Pancreas (tissue), 10 donors: ENCODE measurements around the gene ZNF684. TPM values are rescaled to one million over a fixed set of nuclear protein-coding genes. Genes with fewer than 3 reads are reported as not detected.
"Not testable (repeated sequence)": the region's sequence is repeated elsewhere in the genome, so short reads cannot be mapped to it uniquely, and the experiment has no call there.

Experiments used
- ATAC-seq, 4 donors: fragments of 200-7000 bp; cut with Tn5 transposase; one replicate each; pipeline versions ENCODE4 v1.8.0 to v1.9.1; 2020; ENCODE audit warnings: mild to moderate bottlenecking in 4 of 4, moderate library complexity in 4 of 4
- DNase-seq, 6 donors: peaks; one replicate each; pipeline ENCODE4 v3.0.0-alpha.2; 2020
- FAIRE-seq: peaks from 2 replicates; lab custom pipeline; 2012; peaks lifted over from hg19 to GRCh38; lab: Jason Lieb, UNC
- H3K27ac ChIP-seq, 4 donors: fragments of 200-600 bp; sonication (generic); 1 replicate in 3 of 4; 2 replicates in 1 of 4; pipeline versions ENCODE4 v1.5.0 to v1.8.0; 2020
- H3K27me3 ChIP-seq, 4 donors: fragments of 200-600 bp; one replicate each; pipeline ENCODE4 v1.8.0; 2021
- H3K36me3 ChIP-seq, 3 donors: fragments of 200-600 bp; sonication (generic) in 1 of 3; one replicate each; pipeline versions ENCODE4 v1.5.0 to v1.8.0; 2020 to 2021
- H3K4me1 ChIP-seq, 3 donors: fragments of 200-600 bp; one replicate each; pipeline ENCODE4 v1.8.0; 2021
- H3K4me3 ChIP-seq, 4 donors: fragments of 200-600 bp; sonication (generic) in 2 of 4; one replicate each; pipeline versions ENCODE4 v1.5.0 to v1.8.0; 2020 to 2021
- H3K9me3 ChIP-seq, 4 donors: fragments of 200-600 bp; one replicate each; pipeline ENCODE4 v1.8.0; 2021
- CTCF ChIP-seq, 4 donors: fragments of 200-600 bp; sonication (generic) in 3 of 4; IDR thresholded peaks; one replicate each; pipeline versions ENCODE4 v1.5.0 to v1.8.0; 2021; ENCODE audit warnings: antibody characterized with exemption in 4 of 4
- WGBS, 2 donors: extraction: QIAGEN DNeasy Blood & Tissue Kit; methylation state at CpG; one replicate each; pipeline ENCODE4 v1.1.7; 2013; 5-methylcytosine and 5-hydroxymethylcytosine counted together
- intact Hi-C, 3 donors: fragments of 100-400 bp; cut with DNase I; formaldehyde crosslinking; loops; one replicate each; pipeline versions ENCODE4 v1.11.1 to v1.14.2; 2022
- polyA plus RNA-seq, 2 donors: library from polyadenylated mRNA; stranded (reverse); fragments of 200-250 nt; gene quantifications; one replicate each; pipeline ENCODE4 v1.2.3, GENCODE V29; 2013
- total RNA-seq, 6 donors: library from RNA; stranded (reverse); fragmentation: NEBNext Ultra II Directional in 4 of 6; extraction: Animal tissue kit (Norgen Biotek cat#: 25700) in 4 of 6; gene quantifications; one replicate each; pipeline versions ENCODE4 v1.2.1 to v1.2.4, GENCODE V29; 2021 to 2023
- donor health status: healthy with polysubstance abuse.
- donor health status: DM: no; HTN: no; CAD: no; lungs with moderate emphysema.
- donor health status: DM: no; HTN: no; CAD: no.
- donor health status: control.
- donor health status: control.
- donor health status: Bipolar disorder and iron deficiency.
- donor health status: DM: yes; HTN: yes; CAD: no.
- donor health status: DM: no; HTN: no; CAD: no.
- donor health status: DM: no; HTN: no; CAD: no.
- donor health status: DM: yes; HTN: yes; CAD: no.

ZNF684 gene
- total and polyA plus RNA-seq, 8 donors, result 1.6 to 5.3 (median 2.9) TPM

DNA sequence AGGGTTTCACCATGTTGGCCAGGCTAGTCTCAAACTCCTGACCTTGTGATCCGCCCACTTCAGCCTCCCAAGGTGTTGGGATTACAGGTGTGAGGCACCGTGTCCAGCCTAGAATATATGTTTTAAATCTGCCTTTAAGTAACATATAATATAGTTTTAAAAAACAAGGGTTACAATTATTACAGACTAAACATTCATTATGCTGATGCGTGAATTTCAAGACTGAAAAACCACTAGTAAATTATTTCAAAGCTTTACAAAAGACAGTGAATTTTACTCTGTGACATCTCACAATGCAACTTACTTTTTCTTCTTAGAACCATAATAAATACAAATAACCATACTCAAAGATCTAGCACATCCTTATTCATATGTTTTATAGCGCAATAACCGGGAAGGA, 24.7 kb downstream of the ZNF684 start:
- no peak for DNase-seq
- no peak for FAIRE-seq
- no peaks in the 10 kb centered on the region for H3K9me3 ChIP-seq
- no peak overlapping the region for H3K27ac ChIP-seq
- no peak overlapping the region for H3K4me3 ChIP-seq
- intact Hi-C loops, result no loop called here
- no peaks in the 10 kb centered on the region for H3K27me3 ChIP-seq
- no peaks in the 10 kb centered on the region for H3K36me3 ChIP-seq
- no peak for ATAC-seq
- no peak for TF ChIP-seq CTCF (IDR thresholded peaks at IDR 0.05)
- no peaks in the 10 kb centered on the region for H3K4me1 ChIP-seq
- 91 to 92% methylated on average over 5 of the region's 5 CpGs for WGBS, 2 donors

GRCh38 chr1:40558241-40558640, 26.8 kb downstream of the ZNF684 start:
- H3K9me3 ChIP-seq, H3K4me1 ChIP-seq, H3K27me3 ChIP-seq, ATAC-seq, FAIRE-seq, H3K27ac ChIP-seq, DNase-seq, H3K36me3 ChIP-seq, H3K4me3 ChIP-seq, intact Hi-C loops: not testable (repeated sequence)
- 21 to 50% methylated on average over 1 of the region's 1 CpG for WGBS, 2 donors

- Histone ChIP-seq H3K27ac (no peak overlapping the region), H3K36me3 (no peaks in the 10 kb centered on the region), H3K9me3 (no peaks in the 10 kb centered on the region), H3K4me3 (no peak overlapping the region), H3K27me3 (no peaks in the 10 kb centered on the region), H3K4me1 (no peaks in the 10 kb centered on the region)
- no peak for TF ChIP-seq CTCF (IDR thresholded peaks at IDR 0.05)
- intact Hi-C loops, result no loop called here
- WGBS, 2 donors, result 74 to 88% methylated on average over 2 of the region's 2 CpGs
- FAIRE-seq (no peak), ATAC-seq (no peak), DNase-seq (no peak)
Observed at GRCh38 chr1:40562185-40562584, 30.7 kb downstream of the ZNF684 start.

- ATAC-seq (no peak), FAIRE-seq (no peak), DNase-seq (no peak)
- H3K4me3 ChIP-seq, result no peak overlapping the region
- no peaks in the 10 kb centered on the region for H3K36me3 ChIP-seq
- intact Hi-C loops, result no loop called here
- no peak for TF ChIP-seq CTCF (IDR thresholded peaks at IDR 0.05)
- H3K27ac ChIP-seq, result no peak overlapping the region
- no peaks in the 10 kb centered on the region for H3K27me3 ChIP-seq
- 74 to 79% methylated on average over 4 of the region's 4 CpGs for WGBS, 2 donors
- no peaks in the 10 kb centered on the region for H3K9me3 ChIP-seq
- H3K4me1 ChIP-seq, result no peaks in the 10 kb centered on the region
Observed at GRCh38 chr1:40563266-40563665, 31.8 kb downstream of the ZNF684 start.

DNA sequence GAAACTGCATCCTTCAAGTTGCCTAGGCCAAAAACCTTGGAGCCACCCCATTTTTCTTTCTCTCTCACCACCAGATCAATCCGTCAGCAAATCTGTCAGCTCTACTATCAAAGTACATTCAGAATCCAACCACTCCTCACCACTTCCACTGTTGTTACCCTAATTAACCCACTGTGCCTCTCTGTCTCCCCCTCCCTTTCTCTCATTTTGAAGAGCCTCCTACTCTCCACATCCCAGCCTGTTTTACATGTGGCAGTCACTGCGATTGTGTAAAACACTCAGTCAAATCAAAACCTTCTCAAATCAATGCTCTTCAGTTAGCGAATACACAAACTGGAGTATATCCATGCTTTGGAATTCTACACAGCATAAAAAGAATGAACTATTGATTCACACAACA, 33.1 kb downstream of the ZNF684 start:
- Histone ChIP-seq H3K4me3 (no peak overlapping the region), H3K4me1 (no peaks in the 10 kb centered on the region), H3K9me3 (no peaks in the 10 kb centered on the region), H3K27me3 (no peaks in the 10 kb centered on the region), H3K27ac (no peak overlapping the region), H3K36me3 (no peaks in the 10 kb centered on the region)
- TF ChIP-seq CTCF (IDR thresholded peaks at IDR 0.05), result no peak
- DNase-seq, result no peak
- FAIRE-seq, result no peak
- WGBS, 2 donors, result 60 to 61% methylated on average over 3 of the region's 3 CpGs
- no peak for ATAC-seq
- intact Hi-C loops, result no loop called here

DNA sequence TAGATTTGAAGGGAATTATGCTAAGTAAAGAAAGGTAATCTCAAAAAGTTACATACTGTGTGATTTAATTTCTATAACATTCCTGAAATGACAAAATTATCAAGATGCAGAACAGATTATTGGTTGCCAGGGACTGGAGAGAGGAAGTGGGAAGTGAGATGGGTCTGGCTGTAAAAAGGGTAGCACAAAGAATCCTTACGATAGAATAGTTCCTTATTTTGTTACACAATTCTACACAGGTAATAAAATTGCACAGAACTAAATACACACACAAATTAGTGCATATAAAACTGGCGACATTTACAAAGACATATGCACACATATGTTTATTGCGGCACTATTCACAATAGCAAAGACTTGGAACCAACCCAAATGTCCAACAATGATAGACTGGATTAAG, 33.5 kb downstream of the ZNF684 start:
- H3K4me3 ChIP-seq, result no peak overlapping the region
- intact Hi-C loops, result no loop called here
- no peaks in the 10 kb centered on the region for H3K4me1 ChIP-seq
- WGBS, 2 donors, result 78 to 94% methylated on average over 3 of the region's 3 CpGs
- no peak for FAIRE-seq
- H3K36me3 ChIP-seq, result no peaks in the 10 kb centered on the region
- ATAC-seq, result no peak
- H3K27ac ChIP-seq, result no peak overlapping the region
- no peaks in the 10 kb centered on the region for H3K27me3 ChIP-seq
- no peak for TF ChIP-seq CTCF (IDR thresholded peaks at IDR 0.05)
- DNase-seq, result no peak
- no peaks in the 10 kb centered on the region for H3K9me3 ChIP-seq
